ENCODE data around the gene KPNB1. TPM values are rescaled to one million over a fixed set of nuclear protein-coding genes. Genes with fewer than 3 reads are reported as not detected.
A peak's percentile ranks its signal among the peaks of the same experiment; 100 is the strongest.

Gene KPNB1
- total and polyA plus RNA-seq, 10 of the 15 experiments (the other 5 are each of a cell fraction or from before 2014, with no cell fraction given), result 67.8 to 525 (median 246) TPM

GRCh38 chr17:47650525-47651522 lies 1.1 kb downstream of the KPNB1 start (continued):
- TF ChIP-seq ETV6 (conservative IDR thresholded peaks at IDR 0.05 in 1 of 2, IDR thresholded peaks at IDR 0.05 in 1 of 2; ENCODE audit: borderline replicate concordance in 1 of 2, low read depth in 1 of 2) (no peak), ZNF687 (IDR thresholded peaks at IDR 0.05) (no peak), WRNIP1 (IDR thresholded peaks at IDR 0.05; ENCODE audit: borderline replicate concordance, low read depth, low read length) (no peak), TAF1 (IDR thresholded peaks at IDR 0.05; ENCODE audit: borderline replicate concordance, low read depth, low read length) (peak; percentile 24; the same call in 1 of the 2 replicates), CTCF (IDR thresholded peaks at IDR 0.05 in 2 of 3, conservative IDR thresholded peaks at IDR 0.05 in 1 of 3; ENCODE audit: control insufficient read depth in 2 of 3, extremely low read depth in 1 of 3, insufficient read depth in 1 of 3, low read depth in 3 of 3, low read length in 3 of 3) (no peak), MXI1 (IDR thresholded peaks at IDR 0.05; ENCODE audit: low read depth, low read length) (peak; percentile 88), ATF7 (IDR thresholded peaks at IDR 0.05; ENCODE audit: low read depth) (no peak), ZBTB4 (CRISPR knock-in tag; IDR thresholded peaks at IDR 0.05) (no peak), E2F4 (IDR thresholded peaks at IDR 0.05; ENCODE audit: low read depth, low read length) (0 out of 2 replicates have a peak, but pooled peaks have one; percentile 45), TBL1XR1 (IDR thresholded peaks at IDR 0.05; ENCODE audit: low read depth, low read length) (0 out of 2 replicates have a peak, but pooled peaks have one; percentile 52), SREBF1 (IDR thresholded peaks at IDR 0.05; ENCODE audit: low read length) (no peak), USF1 (IDR thresholded peaks at IDR 0.05; ENCODE audit: borderline replicate concordance, extremely low read length, insufficient read depth, low read depth, low read length) (no peak)

Measured in GM12878 (cell line).